K562 (cell line): Measurements from ENCODE around the gene PHPT1. TPM values are rescaled to one million over a fixed set of nuclear protein-coding genes. Genes with fewer than 3 reads are reported as not detected.

Experiments
- ARID2 ChIP-seq: fragments of 450-650 bp; IDR thresholded peaks from 2 replicates; pipeline ENCODE4 v1.6.1; 2017; ENCODE audit warnings: antibody characterized with exemption, mild to moderate bottlenecking
- BRD4 ChIP-seq: fragments of 200-600 bp; sonication (generic); IDR thresholded peaks from 2 replicates; pipeline ENCODE4 v1.6.1; 2017; ENCODE audit warnings: inconsistent platforms
- CBX5 ChIP-seq: IDR thresholded peaks from 2 replicates; pipeline ENCODE4 v1.6.1; 2014; ENCODE audit warnings: low read depth, borderline replicate concordance
- CREBBP ChIP-seq: IDR thresholded peaks from one replicate; pipeline ENCODE4 v1.6.1; 2012; ENCODE audit warnings: low read depth, mild to moderate bottlenecking, control low read depth, inconsistent platforms, low read length
- KLF1 ChIP-seq: fragments of 450-650 bp; IDR thresholded peaks from 2 replicates; pipeline ENCODE4 v1.6.1; 2016; ENCODE audit warnings: missing genetic modification characterization, missing compliant biosample characterization
- MTF1 ChIP-seq: fragments of 250-450 bp; sonication (Bioruptor Pico); IDR thresholded peaks from 2 replicates; pipeline ENCODE4 v1.9.0; 2021; ENCODE audit warnings: moderate library complexity, mild to moderate bottlenecking, inconsistent platforms, borderline replicate concordance
- NFE2 ChIP-seq: IDR thresholded peaks from 2 replicates; pipeline ENCODE4 v1.6.1; 2014; ENCODE audit warnings: antibody characterized with exemption, low read depth
- PHF20 ChIP-seq: fragments of 450-650 bp; IDR thresholded peaks from 2 replicates; pipeline ENCODE4 v1.6.1; 2018; ENCODE audit not compliant: partially characterized antibody
- SMAD3 ChIP-seq: fragments of 450-650 bp; formaldehyde crosslinking; conservative IDR thresholded peaks from 2 replicates; pipeline ENCODE4 v1.4.0; 2020; ENCODE audit warnings: mild to moderate bottlenecking
- SPI1 ChIP-seq: IDR thresholded peaks from 2 replicates; pipeline ENCODE4 v1.6.1; 2011; ENCODE audit warnings: low read depth, low read length, control low read depth, borderline replicate concordance
- TEAD4 ChIP-seq, 2 experiments: sonication (generic) in 1 of 2; formaldehyde crosslinking in 1 of 2; IDR thresholded peaks; 2 replicates each; pipeline versions ENCODE4 v1.6.1 to v1.8.0; 2012 to 2022; ENCODE audit warnings: borderline replicate concordance in 1 of 2, inconsistent platforms in 1 of 2, low read length in 1 of 2, mild to moderate bottlenecking in 1 of 2, missing genetic modification reagents in 1 of 2
- ZBTB2 ChIP-seq: fragments of 450-650 bp; IDR thresholded peaks from 2 replicates; pipeline ENCODE4 v1.6.1; 2016; ENCODE audit warnings: antibody characterized with exemption
- ZBTB34 ChIP-seq: fragments of 250-450 bp; sonication (Bioruptor Pico); IDR thresholded peaks from 2 replicates; pipeline ENCODE4 v1.8.0; 2021; ENCODE audit warnings: mild to moderate bottlenecking, moderate library complexity
- ZKSCAN1 ChIP-seq: fragments of 150-350 bp; IDR thresholded peaks from 2 replicates; pipeline ENCODE4 v1.6.1; 2016; ENCODE audit warnings: low read depth, low read length
- ZNF134 ChIP-seq: fragments of 250-450 bp; sonication (Bioruptor Pico); conservative IDR thresholded peaks from 2 replicates; pipeline ENCODE4 v1.4.0; 2020
- ZNF140 ChIP-seq: fragments of 250-450 bp; sonication (Bioruptor Pico); IDR thresholded peaks from 2 replicates; pipeline ENCODE4 v1.8.0; 2021; ENCODE audit warnings: moderate library complexity, mild to moderate bottlenecking, inconsistent platforms
- polyA plus RNA-seq, 8 experiments: library from polyadenylated mRNA; depleted of rRNA in 4 of 8; stranded (reverse) in 5 of 8; unstranded in 3 of 8; fragments of >200 nt; fragmentation: Nextera tagmentation in 2 of 8; fragmentation: Illumina TruSeq in 1 of 8; extraction: Ambion mirVana in 2 of 8; extraction: Trizol in 1 of 8; gene quantifications; 2 replicates each; pipeline versions ENCODE4 v1.2.1 to v1.2.3, GENCODE V29; 2011 to 2014; ENCODE audit warnings: inconsistent platforms in 1 of 8, missing spikeins in 1 of 8
- total RNA-seq, 7 experiments: library from RNA; depleted of rRNA in 6 of 7; stranded (reverse); fragments of >200 nt in 6 of 7; fragmentation: Illumina TruSeq in 2 of 7; extraction: Trizol in 2 of 7; gene quantifications; 2 replicates each; pipeline versions ENCODE4 v1.2.1 to v1.2.3, GENCODE V29; 2011 to 2021; ENCODE audit warnings: low replicate concordance in 1 of 7
- TF ChIP-seq, protein P1 (sequence below): fragments of 250-450 bp; sonication (Bioruptor Pico); IDR thresholded peaks from 2 replicates; pipeline ENCODE4 v1.4.0; 2020
- TF ChIP-seq, protein P2 (sequence below): fragments of 250-450 bp; sonication (Bioruptor Pico); IDR thresholded peaks from 2 replicates; pipeline ENCODE4 v1.4.0; 2020; ENCODE audit warnings: mild to moderate bottlenecking, moderate library complexity, borderline replicate concordance

PHPT1 gene
- total and polyA plus RNA-seq, 9 of the 15 experiments (the other 6 are each of a cell fraction or from before 2014, with no cell fraction given): 20.9 to 166 (median 129) TPM

GRCh38 chr9:136885950-136886578 lies 36.9 kb downstream of the PHPT1 start, which contains the start of gene TRAF2 (continued):
- TF ChIP-seq, protein P1, sequence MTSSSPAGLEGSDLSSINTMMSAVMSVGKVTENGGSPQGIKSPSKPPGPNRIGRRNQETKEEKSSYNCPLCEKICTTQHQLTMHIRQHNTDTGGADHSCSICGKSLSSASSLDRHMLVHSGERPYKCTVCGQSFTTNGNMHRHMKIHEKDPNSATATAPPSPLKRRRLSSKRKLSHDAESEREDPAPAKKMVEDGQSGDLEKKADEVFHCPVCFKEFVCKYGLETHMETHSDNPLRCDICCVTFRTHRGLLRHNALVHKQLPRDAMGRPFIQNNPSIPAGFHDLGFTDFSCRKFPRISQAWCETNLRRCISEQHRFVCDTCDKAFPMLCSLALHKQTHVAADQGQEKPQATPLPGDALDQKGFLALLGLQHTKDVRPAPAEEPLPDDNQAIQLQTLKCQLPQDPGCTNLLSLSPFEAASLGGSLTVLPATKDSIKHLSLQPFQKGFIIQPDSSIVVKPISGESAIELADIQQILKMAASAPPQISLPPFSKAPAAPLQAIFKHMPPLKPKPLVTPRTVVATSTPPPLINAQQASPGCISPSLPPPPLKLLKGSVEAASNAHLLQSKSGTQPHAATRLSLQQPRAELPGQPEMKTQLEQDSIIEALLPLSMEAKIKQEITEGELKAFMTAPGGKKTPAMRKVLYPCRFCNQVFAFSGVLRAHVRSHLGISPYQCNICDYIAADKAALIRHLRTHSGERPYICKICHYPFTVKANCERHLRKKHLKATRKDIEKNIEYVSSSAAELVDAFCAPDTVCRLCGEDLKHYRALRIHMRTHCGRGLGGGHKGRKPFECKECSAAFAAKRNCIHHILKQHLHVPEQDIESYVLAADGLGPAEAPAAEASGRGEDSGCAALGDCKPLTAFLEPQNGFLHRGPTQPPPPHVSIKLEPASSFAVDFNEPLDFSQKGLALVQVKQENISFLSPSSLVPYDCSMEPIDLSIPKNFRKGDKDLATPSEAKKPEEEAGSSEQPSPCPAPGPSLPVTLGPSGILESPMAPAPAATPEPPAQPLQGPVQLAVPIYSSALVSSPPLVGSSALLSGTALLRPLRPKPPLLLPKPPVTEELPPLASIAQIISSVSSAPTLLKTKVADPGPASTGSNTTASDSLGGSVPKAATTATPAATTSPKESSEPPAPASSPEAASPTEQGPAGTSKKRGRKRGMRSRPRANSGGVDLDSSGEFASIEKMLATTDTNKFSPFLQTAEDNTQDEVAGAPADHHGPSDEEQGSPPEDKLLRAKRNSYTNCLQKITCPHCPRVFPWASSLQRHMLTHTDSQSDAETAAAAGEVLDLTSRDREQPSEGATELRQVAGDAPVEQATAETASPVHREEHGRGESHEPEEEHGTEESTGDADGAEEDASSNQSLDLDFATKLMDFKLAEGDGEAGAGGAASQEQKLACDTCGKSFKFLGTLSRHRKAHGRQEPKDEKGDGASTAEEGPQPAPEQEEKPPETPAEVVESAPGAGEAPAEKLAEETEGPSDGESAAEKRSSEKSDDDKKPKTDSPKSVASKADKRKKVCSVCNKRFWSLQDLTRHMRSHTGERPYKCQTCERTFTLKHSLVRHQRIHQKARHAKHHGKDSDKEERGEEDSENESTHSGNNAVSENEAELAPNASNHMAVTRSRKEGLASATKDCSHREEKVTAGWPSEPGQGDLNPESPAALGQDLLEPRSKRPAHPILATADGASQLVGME: peak; percentile 89
- TF ChIP-seq ZNF140 (CRISPR knock-in tag): no peak
- no peak for TF ChIP-seq ZKSCAN1
- no peak for TF ChIP-seq ZBTB34
- no peak for TF ChIP-seq TEAD4 (IDR thresholded peaks at IDR 0.05; ENCODE audit: low read length)
- TF ChIP-seq TEAD4 (CRISPR knock-in tag; IDR thresholded peaks at IDR 0.05; ENCODE audit: borderline replicate concordance): no peak
- no peak for TF ChIP-seq BRD4
- no peak for TF ChIP-seq NFE2
- TF ChIP-seq ARID2: no peak
- no peak for TF ChIP-seq ZBTB2
- TF ChIP-seq CBX5: no peak
- TF ChIP-seq SMAD3: no peak
- no peak for TF ChIP-seq MTF1 (CRISPR knock-in tag)
- TF ChIP-seq ZNF134 (CRISPR knock-in tag): no peak
- TF ChIP-seq, protein P2, sequence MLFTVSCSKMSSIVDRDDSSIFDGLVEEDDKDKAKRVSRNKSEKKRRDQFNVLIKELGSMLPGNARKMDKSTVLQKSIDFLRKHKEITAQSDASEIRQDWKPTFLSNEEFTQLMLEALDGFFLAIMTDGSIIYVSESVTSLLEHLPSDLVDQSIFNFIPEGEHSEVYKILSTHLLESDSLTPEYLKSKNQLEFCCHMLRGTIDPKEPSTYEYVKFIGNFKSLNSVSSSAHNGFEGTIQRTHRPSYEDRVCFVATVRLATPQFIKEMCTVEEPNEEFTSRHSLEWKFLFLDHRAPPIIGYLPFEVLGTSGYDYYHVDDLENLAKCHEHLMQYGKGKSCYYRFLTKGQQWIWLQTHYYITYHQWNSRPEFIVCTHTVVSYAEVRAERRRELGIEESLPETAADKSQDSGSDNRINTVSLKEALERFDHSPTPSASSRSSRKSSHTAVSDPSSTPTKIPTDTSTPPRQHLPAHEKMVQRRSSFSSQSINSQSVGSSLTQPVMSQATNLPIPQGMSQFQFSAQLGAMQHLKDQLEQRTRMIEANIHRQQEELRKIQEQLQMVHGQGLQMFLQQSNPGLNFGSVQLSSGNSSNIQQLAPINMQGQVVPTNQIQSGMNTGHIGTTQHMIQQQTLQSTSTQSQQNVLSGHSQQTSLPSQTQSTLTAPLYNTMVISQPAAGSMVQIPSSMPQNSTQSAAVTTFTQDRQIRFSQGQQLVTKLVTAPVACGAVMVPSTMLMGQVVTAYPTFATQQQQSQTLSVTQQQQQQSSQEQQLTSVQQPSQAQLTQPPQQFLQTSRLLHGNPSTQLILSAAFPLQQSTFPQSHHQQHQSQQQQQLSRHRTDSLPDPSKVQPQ (CRISPR knock-in tag): no peak
- peak; percentile 21; the same call in 1 of the 2 replicates for TF ChIP-seq KLF1 (tag)
- no peak for TF ChIP-seq SPI1
- no peak for TF ChIP-seq CREBBP
- peak; percentile 76 for TF ChIP-seq PHF20
